WTC11 (cell line): Measurements from ENCODE around the gene TANC1. TPM values are rescaled to one million over a fixed set of nuclear protein-coding genes. Genes with fewer than 3 reads are reported as not detected.
A peak's percentile ranks its signal among the peaks of the same experiment; 100 is the strongest.

Source experiments
- ATAC-seq: fragments of 200-7000 bp; cut with Tn5 transposase; 2 replicates; pipeline ENCODE4 v1.10.0; 2021; ENCODE audit warnings: mild to moderate bottlenecking, moderate library complexity
- CTCF ChIA-PET: fragments of 300-600 bp; sonication (Branson Sonifier 250); formaldehyde crosslinking; loops from one replicate; lab custom pipeline; 2021; ENCODE audit warnings: antibody characterized with exemption; lab: Charles Lee
- POLR2A ChIA-PET: fragments of 350-600 bp; sonication (Branson Sonifier 250); formaldehyde crosslinking; loops from one replicate; lab custom pipeline; 2021; ENCODE audit warnings: antibody characterized with exemption; lab: Charles Lee
- DNase-seq: peaks from one replicate; pipeline ENCODE4 v3.0.0; 2021; ENCODE audit warnings: low spot score
- H3K27ac Mint-ChIP-seq: 2 replicates; pipeline ENCODE4 v1.8.0; 2021; ENCODE audit warnings: mixed read lengths
- H3K27me3 Mint-ChIP-seq: 2 replicates; pipeline ENCODE4 v1.8.0; 2021; ENCODE audit warnings: low read depth, mild to moderate bottlenecking, moderate library complexity, mixed read lengths
- H3K36me3 Mint-ChIP-seq: 2 replicates; pipeline ENCODE4 v1.8.0; 2021; ENCODE audit warnings: mixed read lengths
- H3K4me1 Mint-ChIP-seq: 2 replicates; pipeline ENCODE4 v1.8.0; 2022; ENCODE audit warnings: mixed read lengths
- H3K4me3 Mint-ChIP-seq: 2 replicates; pipeline ENCODE4 v1.8.0; 2021; ENCODE audit warnings: mild to moderate bottlenecking, moderate library complexity, mixed read lengths
- H3K9me3 Mint-ChIP-seq: 2 replicates; pipeline ENCODE4 v1.8.0; 2021; ENCODE audit warnings: mixed read lengths
- ATF2 ChIP-seq: sonication (generic); formaldehyde crosslinking; IDR thresholded peaks from 2 replicates; pipeline ENCODE4 v1.8.1; 2022; ENCODE audit warnings: low read depth, missing genetic modification reagents, borderline replicate concordance
- ATF6 ChIP-seq: sonication (generic); formaldehyde crosslinking; IDR thresholded peaks from 2 replicates; pipeline ENCODE4 v1.8.1; 2023; ENCODE audit warnings: mild to moderate bottlenecking, missing genetic modification reagents
- CBFB ChIP-seq: sonication (generic); formaldehyde crosslinking; IDR thresholded peaks from 2 replicates; pipeline ENCODE4 v1.8.1; 2022; ENCODE audit warnings: mild to moderate bottlenecking, low read depth, missing genetic modification reagents
- FOXP1 ChIP-seq: sonication (generic); formaldehyde crosslinking; IDR thresholded peaks from 2 replicates; pipeline ENCODE4 v1.8.0; 2022; ENCODE audit warnings: missing genetic modification reagents, mild to moderate bottlenecking, moderate library complexity, borderline replicate concordance
- HMGA2 ChIP-seq: fragments of 250-450 bp; sonication (Bioruptor Pico); IDR thresholded peaks from 2 replicates; pipeline ENCODE4 v1.4.0; 2021; ENCODE audit warnings: mild to moderate bottlenecking, moderate library complexity
- JUN ChIP-seq: sonication (generic); formaldehyde crosslinking; IDR thresholded peaks from 2 replicates; pipeline ENCODE4 v1.8.0; 2023; ENCODE audit warnings: mild to moderate bottlenecking, missing genetic modification reagents
- NFATC4 ChIP-seq: fragments of 250-450 bp; sonication (Bioruptor Pico); IDR thresholded peaks from 2 replicates; pipeline ENCODE4 v1.9.0; 2021; ENCODE audit warnings: mild to moderate bottlenecking
- RELA ChIP-seq: sonication (generic); formaldehyde crosslinking; IDR thresholded peaks from 2 replicates; pipeline ENCODE4 v1.8.1; 2022; ENCODE audit warnings: missing genetic modification reagents, mild to moderate bottlenecking, borderline replicate concordance
- USF2 ChIP-seq: sonication (generic); formaldehyde crosslinking; IDR thresholded peaks from 2 replicates; pipeline ENCODE4 v1.8.1; 2023; ENCODE audit warnings: mild to moderate bottlenecking, missing genetic modification reagents, moderate library complexity
- ZNF232 ChIP-seq: sonication (generic); formaldehyde crosslinking; IDR thresholded peaks from 2 replicates; pipeline ENCODE4 v1.8.0; 2022; ENCODE audit warnings: mild to moderate bottlenecking, missing genetic modification reagents
- ZNF512 ChIP-seq: sonication (generic); formaldehyde crosslinking; IDR thresholded peaks from 2 replicates; pipeline ENCODE4 v1.8.1; 2022; ENCODE audit warnings: missing genetic modification reagents, borderline replicate concordance
- total RNA-seq: library from RNA; stranded (reverse); gene quantifications from 3 replicates; pipeline ENCODE4 v1.2.3, GENCODE V29; 2021
- TF ChIP-seq, protein P1 (sequence below): sonication (generic); formaldehyde crosslinking; IDR thresholded peaks from 2 replicates; pipeline ENCODE4 v1.8.1; 2023; ENCODE audit warnings: mild to moderate bottlenecking, missing genetic modification reagents, borderline replicate concordance
- TF ChIP-seq, protein P2 (sequence below): fragments of 250-450 bp; sonication (Bioruptor Pico); IDR thresholded peaks from 2 replicates; pipeline ENCODE4 v1.9.0; 2021; ENCODE audit warnings: mild to moderate bottlenecking, borderline replicate concordance

The TANC1 gene
- total RNA-seq, 1 experiment from 2014 or later = 11.6 TPM

DNA sequence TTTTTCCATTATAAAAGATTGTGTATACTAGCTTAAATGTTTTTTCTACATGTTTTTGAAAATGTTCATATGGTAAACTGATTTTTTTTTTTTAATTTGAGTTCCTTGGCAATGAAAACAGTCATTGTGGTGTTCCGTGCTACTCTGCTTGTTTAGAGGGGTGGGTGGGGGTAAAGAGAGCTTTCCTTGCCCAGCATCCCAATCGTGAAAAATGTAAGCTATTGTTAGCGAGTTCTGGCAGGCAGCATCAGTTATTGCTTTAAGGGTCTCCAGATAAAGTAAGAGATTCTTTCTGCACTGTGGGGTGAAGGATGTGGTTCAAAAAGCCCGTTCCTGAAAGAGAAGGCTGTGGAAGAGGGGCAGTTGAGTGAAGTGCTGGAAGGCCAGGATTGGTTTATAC is 118.4 kb downstream of the TANC1 start:
- no peak overlapping the region for H3K4me3 Mint-ChIP-seq
- CTCF ChIA-PET = interaction anchor here (1.6 kb wide), 1 partner anchor 32 kb away, joined by 3 read pairs; no protein-coding TSS in a partner anchor

DNA sequence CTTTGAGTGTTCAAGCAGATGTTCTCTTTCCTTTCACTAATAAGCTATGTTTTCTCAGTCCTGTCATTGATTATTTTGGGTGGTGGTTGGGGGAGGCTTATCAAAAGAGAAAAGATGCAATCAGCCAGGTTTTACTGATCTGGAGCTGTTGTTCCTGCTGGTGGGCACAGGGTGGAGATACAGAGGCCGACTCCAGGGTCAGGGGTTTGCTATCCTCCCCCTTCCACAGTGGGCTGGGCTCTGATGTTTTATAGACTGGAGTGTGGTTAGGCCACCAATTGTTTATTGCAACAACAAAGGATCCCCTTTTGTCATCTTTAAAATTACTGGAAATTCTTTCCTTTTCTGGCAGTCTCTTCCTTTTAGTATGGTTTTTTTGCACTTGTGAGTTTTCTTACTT is 120.5 kb downstream of the TANC1 start:
- no peak overlapping the region for H3K27ac Mint-ChIP-seq
- POLR2A ChIA-PET = no interaction called here
- no peaks in the 10 kb centered on the region for H3K27me3 Mint-ChIP-seq
- peaks cover 11% of the 10 kb centered on the region for H3K4me1 Mint-ChIP-seq
- no peaks in the 10 kb centered on the region for H3K36me3 Mint-ChIP-seq
- CTCF ChIA-PET = interaction anchor here (0.6 to 1.7 kb wide), 7 partner anchors 13 to 119 kb away, joined by 3 to 7 read pairs (median 5); no protein-coding TSS in a partner anchor
- H3K9me3 Mint-ChIP-seq = no peaks in the 10 kb centered on the region
- DNase-seq (peak; percentile 38), ATAC-seq (peak; percentile 93)
- no peak overlapping the region for H3K4me3 Mint-ChIP-seq
- TF ChIP-seq, protein P1, sequence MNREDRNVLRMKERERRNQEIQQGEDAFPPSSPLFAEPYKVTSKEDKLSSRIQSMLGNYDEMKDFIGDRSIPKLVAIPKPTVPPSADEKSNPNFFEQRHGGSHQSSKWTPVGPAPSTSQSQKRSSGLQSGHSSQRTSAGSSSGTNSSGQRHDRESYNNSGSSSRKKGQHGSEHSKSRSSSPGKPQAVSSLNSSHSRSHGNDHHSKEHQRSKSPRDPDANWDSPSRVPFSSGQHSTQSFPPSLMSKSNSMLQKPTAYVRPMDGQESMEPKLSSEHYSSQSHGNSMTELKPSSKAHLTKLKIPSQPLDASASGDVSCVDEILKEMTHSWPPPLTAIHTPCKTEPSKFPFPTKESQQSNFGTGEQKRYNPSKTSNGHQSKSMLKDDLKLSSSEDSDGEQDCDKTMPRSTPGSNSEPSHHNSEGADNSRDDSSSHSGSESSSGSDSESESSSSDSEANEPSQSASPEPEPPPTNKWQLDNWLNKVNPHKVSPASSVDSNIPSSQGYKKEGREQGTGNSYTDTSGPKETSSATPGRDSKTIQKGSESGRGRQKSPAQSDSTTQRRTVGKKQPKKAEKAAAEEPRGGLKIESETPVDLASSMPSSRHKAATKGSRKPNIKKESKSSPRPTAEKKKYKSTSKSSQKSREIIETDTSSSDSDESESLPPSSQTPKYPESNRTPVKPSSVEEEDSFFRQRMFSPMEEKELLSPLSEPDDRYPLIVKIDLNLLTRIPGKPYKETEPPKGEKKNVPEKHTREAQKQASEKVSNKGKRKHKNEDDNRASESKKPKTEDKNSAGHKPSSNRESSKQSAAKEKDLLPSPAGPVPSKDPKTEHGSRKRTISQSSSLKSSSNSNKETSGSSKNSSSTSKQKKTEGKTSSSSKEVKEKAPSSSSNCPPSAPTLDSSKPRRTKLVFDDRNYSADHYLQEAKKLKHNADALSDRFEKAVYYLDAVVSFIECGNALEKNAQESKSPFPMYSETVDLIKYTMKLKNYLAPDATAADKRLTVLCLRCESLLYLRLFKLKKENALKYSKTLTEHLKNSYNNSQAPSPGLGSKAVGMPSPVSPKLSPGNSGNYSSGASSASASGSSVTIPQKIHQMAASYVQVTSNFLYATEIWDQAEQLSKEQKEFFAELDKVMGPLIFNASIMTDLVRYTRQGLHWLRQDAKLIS (CRISPR knock-in tag) = no peak
- TF ChIP-seq, protein P2, sequence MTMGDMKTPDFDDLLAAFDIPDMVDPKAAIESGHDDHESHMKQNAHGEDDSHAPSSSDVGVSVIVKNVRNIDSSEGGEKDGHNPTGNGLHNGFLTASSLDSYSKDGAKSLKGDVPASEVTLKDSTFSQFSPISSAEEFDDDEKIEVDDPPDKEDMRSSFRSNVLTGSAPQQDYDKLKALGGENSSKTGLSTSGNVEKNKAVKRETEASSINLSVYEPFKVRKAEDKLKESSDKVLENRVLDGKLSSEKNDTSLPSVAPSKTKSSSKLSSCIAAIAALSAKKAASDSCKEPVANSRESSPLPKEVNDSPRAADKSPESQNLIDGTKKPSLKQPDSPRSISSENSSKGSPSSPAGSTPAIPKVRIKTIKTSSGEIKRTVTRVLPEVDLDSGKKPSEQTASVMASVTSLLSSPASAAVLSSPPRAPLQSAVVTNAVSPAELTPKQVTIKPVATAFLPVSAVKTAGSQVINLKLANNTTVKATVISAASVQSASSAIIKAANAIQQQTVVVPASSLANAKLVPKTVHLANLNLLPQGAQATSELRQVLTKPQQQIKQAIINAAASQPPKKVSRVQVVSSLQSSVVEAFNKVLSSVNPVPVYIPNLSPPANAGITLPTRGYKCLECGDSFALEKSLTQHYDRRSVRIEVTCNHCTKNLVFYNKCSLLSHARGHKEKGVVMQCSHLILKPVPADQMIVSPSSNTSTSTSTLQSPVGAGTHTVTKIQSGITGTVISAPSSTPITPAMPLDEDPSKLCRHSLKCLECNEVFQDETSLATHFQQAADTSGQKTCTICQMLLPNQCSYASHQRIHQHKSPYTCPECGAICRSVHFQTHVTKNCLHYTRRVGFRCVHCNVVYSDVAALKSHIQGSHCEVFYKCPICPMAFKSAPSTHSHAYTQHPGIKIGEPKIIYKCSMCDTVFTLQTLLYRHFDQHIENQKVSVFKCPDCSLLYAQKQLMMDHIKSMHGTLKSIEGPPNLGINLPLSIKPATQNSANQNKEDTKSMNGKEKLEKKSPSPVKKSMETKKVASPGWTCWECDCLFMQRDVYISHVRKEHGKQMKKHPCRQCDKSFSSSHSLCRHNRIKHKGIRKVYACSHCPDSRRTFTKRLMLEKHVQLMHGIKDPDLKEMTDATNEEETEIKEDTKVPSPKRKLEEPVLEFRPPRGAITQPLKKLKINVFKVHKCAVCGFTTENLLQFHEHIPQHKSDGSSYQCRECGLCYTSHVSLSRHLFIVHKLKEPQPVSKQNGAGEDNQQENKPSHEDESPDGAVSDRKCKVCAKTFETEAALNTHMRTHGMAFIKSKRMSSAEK (CRISPR knock-in tag) = no peak
- TF ChIP-seq RELA (no peak), HMGA2 (no peak), USF2 (CRISPR knock-in tag) (no peak), FOXP1 (CRISPR knock-in tag) (no peak), CBFB (no peak), JUN (no peak), NFATC4 (CRISPR knock-in tag) (no peak)

More for the DNA sequence above, 118.4 kb downstream of the TANC1 start:
- TF ChIP-seq ATF2 (CRISPR knock-in tag) (no peak), ZNF512 (no peak), ZNF232 (CRISPR knock-in tag) (no peak), ATF6 (no peak)
- no peaks in the 10 kb centered on the region for H3K36me3 Mint-ChIP-seq
- no peaks in the 10 kb centered on the region for H3K27me3 Mint-ChIP-seq
- H3K4me1 Mint-ChIP-seq = peaks cover 9% of the 10 kb centered on the region; the same call in 1 of the 2 replicates
- DNase-seq (no peak), ATAC-seq (no peak)
- POLR2A ChIA-PET = no interaction called here
- H3K27ac Mint-ChIP-seq = no peak overlapping the region
- H3K9me3 Mint-ChIP-seq = no peaks in the 10 kb centered on the region
